ENCODE measurements around the gene ADIRF.

- TF ChIP-seq CTCF (IDR thresholded peaks at IDR 0.05; ENCODE audit: poor library complexity, severe bottlenecking) (no peak), MXI1 (conservative IDR thresholded peaks at IDR 0.05; ENCODE audit: poor library complexity, severe bottlenecking) (no peak), POLR2AphosphoS5 (IDR thresholded peaks at IDR 0.05) (no peak), RAD21 (conservative IDR thresholded peaks at IDR 0.05) (no peak), EP300 (conservative IDR thresholded peaks at IDR 0.05; ENCODE audit: poor library complexity, severe bottlenecking) (no peak), EZH2 (IDR thresholded peaks at IDR 0.05; ENCODE audit: borderline replicate concordance, insufficient read depth, low read length, poor library complexity, severe bottlenecking) (no peak), SMC3 (conservative IDR thresholded peaks at IDR 0.05; ENCODE audit: poor library complexity) (no peak), REST (IDR thresholded peaks at IDR 0.05; ENCODE audit: borderline replicate concordance) (no peak)
These were observed 30.0 kb upstream of the ADIRF start for GRCh38 chr10:86938260-86938659.
